Stimulated activated CD8-positive, alpha-beta memory T cell treated with anti-CD3 and anti-CD28 coated beads, Interleukin-7, amount 100 ng/mL, for 48 hours (primary cell): ENCODE data around the gene SERPINA3.

Experiments
- DNase-seq, 2 donors: peaks; one replicate each; pipeline ENCODE4 v3.0.0-alpha.2; 2020; ENCODE audit warnings: low read depth in 1 of 2; ENCODE audit errors: extremely low read depth in 1 of 2

Gene SERPINA3

DNA sequence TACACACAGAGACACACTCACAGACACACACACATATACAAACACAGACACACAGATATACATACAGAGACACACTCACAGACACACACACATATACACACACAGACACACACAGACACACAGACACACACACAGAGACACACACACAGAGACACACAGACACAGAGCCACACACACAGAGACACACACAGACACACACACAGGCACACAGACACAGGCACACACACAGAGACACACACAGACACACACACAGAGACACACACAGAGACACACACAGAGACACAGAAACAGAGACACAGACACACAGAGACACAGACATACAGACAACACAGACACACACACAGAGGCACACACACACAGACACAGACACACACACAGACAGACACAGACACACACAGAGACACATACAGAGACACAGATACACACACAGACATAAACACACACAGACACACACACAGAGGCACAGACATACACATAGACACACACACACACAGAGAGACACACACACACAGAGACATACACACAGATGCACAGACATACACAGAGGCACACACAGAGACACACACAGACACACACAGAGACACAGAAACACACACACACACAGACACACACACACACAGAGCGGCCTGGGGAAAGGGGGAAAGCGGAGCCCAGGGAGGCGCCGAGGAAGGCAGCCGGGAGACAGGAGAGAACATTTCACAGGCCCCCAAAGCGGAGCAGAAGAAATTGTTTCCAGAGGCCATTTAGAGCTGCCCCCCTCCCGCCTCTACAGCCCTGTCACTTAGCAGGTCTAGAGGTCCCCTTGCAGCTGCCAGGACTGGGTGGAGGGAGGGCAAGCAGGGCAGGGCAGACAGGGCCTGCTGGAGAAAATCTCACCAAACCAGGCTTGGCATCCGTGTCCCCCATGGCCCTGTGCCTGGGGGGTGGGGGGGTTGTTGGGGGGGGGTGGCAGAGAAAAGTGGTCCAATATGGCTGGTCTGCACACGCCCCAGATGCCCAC, 38.9 kb downstream of the SERPINA3 start:
- no peak for DNase-seq

DNA sequence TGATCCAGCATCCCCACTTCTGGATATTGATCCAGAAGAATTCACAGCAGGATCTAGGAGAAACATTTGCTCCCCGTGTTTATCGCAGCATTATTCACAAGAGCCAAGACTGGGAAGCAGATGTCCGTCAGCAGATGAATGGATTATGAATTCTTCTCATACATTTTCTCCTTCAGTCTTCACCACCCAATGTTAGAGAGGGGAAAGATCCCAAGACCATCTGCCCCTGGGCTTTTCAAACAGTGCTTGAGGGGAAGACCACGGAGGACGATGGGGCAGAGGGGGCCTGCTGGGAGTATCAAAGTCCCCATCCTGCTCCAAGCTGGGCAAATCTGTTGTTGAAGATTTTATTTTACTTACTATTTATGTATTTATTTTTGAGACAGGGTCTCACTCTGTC, 41.1 kb downstream of the SERPINA3 start:
- no peak for DNase-seq

DNA sequence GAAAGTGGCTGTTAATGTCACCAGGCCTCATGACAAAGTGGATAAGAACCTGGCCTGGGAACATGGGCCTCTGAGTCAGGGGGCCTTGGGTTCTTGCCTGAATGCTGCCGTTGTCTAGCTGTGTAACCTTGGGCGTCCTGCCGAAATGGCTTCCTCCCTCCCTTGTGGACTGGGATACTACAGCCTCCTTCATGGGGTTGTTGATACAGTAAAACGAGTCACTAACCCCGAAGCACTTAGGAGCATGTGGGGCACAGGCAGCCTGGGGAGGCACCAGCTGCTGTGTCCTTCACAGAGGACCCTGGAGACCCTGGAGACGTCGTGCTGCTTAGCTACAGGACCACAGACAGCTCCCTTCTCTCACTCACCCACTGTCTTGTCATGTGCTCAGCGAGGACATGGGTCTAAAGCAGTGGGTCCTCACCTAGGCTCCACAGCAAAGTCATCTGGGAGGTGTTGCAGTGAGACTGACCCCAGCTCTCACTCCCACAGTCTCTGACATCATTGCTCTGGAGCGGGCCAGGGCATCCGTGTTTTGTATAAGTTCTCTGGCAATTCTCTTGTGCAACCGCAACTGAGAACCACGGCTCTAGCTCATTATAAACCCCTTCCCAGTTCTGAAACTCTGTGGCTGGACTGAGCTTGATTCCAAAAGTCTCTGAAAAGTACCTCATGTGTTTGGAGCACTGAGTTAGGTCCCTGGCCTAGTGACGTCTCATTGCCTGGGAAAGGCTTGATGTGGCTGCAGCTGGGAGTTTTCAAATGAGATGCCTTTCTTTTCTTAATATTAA, 42.1 kb downstream of the SERPINA3 start:
- no peak for DNase-seq

DNA sequence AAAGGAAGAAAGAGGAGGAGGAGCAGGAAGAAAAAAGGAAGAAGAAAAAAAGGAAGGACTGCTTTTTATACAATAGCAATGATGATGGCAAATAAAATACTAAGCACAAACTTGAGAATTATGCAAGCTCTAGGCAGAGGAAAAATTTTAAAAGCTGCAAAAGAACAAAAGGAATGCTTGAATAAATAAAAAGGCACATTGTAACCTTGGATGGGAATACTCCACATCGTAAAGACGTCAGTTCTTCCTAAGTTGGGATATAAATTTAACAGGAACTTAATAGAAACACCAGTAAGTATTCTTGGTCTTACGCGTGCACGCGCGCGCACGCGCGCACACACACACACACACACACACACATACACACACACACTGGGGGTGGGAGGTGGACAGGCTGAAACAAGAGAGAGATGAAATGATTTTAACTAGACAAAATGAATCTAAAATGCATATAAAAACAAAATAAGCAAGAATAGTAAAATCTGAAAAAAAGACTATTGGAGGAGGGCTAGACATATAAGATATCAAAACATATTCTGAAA, 43.0 kb downstream of the SERPINA3 start:
- DNase-seq: no peak

DNA sequence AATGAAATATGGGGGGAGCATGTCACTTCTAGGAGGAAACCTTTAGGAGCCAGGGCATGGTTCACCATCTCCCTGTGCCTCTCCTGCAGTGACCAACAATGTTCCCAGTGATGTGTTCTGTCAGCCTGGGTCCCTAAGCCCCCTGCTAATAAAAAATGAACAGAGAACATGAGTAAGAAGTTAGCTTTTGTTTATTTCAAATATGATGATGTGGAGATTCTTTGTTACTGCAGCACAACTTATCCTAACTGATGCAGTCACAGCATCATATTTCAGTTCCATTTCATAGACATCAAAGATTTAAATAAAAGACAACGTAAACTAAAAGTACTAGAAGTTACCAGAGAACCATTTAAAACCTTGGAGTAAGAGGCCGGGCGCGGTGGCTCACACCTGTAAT, 43.9 kb downstream of the SERPINA3 start:
- DNase-seq: no peak

DNA sequence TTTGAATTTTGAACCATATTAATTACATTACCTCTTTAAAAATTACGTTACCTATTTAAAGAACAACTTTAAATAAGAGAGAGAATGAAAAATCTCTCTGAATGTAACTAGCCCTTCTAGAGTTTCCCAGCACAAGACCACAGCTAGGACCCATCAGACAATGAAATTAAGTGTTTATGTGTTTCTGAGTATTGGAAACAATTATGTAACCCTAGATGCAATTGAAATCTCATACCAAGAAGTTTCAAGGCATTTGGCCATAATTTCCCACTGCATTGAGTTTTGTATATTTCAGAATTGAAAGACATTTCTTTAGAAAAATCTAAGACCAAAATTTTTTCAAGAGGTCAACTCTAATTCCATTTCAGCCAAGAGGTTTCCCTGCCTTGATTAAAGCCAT, 47.1 kb downstream of the SERPINA3 start:
- no peak for DNase-seq

DNA sequence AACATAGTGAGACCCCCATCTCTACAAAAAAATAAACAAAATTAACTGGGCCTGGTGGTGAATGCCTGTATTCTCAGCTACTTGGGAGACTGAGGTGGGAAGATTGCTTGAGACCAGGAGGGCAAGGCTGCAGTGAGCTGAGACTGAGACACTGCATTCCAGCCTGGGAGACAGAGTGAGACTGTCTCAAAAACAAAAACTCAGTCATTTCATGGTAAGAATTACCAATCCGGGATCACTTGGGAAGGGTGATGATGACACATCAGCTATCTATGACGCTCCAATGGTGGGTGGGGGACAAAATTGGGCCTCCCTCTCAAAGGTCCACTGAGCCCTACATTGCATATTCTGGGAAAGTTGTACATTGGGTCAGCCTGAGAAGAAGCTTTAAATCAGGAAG, 47.7 kb downstream of the SERPINA3 start:
- DNase-seq: no peak

DNA sequence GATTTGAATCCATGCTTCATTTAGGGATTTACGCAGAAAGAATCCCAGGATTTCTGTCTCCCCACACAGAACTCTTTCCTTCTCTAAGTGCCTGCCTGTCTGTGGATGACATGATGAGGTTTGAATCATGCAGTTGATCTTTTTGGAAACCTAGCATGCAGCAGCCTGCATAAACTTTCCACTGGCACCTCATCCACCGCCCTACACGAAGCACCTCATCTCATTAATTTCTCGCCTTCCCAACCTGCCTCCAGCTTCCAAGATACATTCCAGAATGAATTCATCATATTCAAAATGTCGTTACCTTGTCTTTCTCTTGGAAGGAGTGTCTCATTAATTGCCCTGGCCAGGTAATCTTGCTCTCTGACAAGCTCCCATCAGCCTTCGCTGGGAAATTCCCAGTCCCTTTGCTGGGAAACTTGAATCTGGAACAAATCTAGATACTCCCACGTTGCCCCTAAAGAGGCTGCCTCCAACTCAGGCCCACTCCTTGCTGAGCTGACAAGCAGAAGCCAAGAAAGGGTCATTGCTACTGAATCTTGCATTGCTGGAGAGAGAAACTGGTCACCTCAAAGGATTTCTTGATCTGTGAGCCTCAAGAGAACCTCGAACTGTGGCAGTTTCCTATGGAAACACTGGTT, 48.2 kb downstream of the SERPINA3 start:
- no peak for DNase-seq

DNA sequence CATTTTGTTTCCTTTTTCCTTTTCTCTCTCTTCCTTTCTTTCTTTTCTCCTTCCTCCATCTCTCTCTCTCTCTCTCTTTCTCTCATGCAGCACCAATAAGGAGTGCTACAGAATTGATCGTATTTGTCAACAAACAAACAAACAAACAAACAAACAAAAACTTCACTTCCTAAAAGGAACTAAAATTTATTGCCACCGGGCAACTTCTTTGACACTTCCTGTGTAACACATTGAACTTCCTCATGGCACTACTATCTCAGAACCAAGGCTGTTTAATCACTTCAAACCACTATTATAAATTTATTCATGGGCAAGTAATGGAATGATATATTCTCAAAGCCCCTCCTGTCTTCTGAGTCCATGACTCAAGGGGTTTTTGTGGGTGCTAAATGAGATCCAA, 51.3 kb downstream of the SERPINA3 start:
- DNase-seq: no peak

DNA sequence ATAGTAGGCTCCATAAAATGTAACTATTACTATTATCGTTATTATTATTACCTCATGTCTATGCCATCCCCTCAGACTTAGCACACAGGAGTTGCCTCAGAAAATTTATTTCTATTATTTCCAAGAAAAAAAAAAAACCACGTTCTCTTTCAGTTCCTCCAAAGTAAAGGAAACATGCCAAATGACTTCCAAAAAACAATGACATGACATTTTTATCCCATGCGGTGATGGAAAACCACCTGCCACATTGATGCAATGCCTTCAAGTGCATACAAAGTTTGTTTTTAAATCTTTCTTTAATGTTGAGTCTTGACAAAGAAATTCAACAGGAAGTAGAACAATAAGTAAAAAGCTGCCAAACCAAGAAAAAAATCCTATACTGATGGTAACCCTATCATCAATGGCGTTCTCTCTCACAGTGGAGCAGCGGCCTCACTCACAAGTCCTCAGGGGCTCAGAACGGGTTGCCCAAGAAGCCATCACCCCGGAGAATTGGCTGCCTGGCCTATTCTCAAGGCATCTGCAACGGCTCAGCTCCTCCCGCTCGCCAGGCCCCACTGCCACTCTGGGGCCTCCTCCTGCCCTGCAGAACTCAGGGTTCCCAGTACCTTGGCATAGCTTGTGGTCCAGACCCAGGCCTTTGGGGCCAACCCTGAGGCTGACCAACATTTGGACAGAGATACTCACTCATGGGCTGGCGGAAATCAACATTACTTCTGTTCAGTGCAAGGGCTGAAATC, 51.9 kb downstream of the SERPINA3 start:
- no peak for DNase-seq

DNA sequence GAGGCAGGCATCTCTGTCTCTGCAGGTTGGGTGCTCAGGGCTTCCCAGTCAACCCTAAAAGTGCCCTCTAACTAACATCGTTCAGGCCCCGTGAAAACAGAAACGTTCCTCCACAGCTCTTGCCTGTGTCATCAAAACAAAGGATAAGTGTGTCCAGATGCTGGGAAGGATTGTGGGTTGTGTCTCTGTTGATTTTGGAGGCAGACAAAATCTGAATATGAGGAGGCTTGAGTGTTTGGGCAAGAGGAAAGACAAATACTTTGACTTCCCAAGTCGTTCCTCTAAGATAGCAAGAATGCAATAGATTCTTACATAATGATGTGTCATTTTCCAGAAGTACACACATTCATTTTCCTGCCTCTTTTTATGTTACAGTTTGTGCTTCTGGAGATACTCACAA, 52.9 kb downstream of the SERPINA3 start:
- no peak for DNase-seq

DNA sequence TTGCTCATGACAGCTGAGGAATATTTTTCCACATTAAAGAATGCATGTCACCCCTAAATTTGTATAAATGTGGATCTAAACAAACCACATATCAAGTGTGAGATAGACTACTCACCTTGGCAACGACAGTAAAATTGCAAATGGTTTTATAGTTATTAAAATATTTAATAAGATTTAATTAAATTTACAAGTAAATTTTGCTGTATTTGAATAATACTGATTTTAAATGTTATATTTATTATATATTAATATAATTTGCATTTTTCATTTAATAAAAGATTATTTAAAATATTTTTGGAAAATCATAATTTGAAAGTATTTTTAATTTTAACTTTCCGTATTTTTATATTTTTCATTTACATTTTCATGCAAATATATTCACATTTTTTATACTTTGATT, 53.4 kb downstream of the SERPINA3 start:
- DNase-seq: no peak

DNA sequence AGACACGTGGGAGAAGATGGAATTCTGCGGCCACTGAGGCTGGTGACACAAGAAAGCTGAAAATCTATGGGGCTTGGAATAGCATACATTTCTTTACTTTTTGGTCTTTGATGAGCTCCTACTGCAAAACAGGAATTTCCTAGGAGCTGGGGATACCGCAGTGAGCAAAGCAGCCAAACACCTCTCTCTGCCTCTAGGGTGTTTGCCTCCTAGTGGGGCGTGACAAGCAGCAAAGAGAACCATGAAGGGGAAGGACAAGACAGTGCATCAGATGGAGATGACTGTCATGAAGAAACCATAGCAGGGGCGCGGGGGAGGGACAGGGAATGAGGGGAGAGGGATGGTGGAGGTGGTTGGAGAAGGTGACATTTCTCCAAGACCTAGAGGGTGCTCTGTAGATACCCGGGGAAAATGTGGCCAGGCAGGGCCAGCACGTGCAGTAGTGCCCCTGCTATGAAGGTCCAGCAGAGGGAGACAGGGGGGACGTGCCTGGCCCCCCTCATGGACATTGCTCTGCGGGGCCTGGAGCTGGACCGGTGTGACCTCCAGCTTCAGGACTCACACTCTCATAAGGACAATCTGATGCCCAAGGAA, 58.6 kb downstream of the SERPINA3 start:
- no peak for DNase-seq

DNA sequence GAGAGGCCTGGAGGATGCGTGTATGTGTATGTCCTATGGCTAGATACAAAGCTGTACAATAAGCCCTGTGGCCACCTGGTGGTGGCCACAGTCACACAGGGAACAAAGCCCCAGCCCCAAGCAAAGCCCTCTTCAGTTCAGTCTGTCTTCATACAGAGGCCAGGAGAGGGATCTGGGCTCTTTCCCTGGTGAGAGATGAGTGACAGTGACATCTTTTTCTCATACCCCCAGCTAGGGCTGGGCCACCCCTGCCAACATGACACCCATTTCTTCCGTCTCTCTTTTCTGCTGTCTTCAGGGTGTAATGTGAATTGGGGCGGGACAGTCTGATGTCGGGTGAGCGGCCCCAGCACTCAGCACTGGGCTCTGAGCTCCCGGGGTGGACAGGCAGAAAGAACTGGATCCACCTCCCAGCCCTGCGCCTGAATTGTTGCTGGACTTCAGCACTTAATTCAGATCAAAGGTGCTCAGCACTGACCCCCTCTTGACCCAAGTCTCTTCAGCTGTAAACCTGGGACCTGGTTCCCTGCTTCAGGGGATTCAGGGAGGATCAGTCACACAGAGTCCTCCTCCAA, 59.8 kb downstream of the SERPINA3 start:
- no peak for DNase-seq

DNA sequence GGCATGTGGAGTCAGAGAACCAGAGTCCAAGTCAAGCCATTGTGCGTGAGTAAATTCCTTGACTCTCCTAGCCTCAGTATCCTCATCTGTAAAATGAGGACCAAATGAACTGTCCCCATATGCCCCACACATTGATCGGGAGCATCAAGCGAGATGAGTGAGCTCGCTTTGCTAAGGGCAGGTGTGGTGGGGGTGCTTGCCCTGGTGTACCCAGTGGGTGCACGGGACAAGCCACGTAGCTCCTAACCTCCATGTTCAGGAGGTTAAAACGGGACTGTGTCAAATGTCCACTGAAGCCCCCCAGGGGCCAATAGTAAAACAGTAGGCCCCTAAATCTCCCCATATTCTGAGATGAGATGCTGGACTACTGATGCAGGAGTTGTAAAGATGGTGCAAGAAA, 60.9 kb downstream of the SERPINA3 start:
- DNase-seq: no peak
